ENCODE results near the gene ARFGEF3. TPM values are rescaled to one million over a fixed set of nuclear protein-coding genes. Genes with fewer than 3 reads are reported as not detected.

Gene ARFGEF3
- total RNA-seq, 3 donors from 2014 or later = 10.1 to 24.3 (median 21.1) TPM

- Histone ChIP-seq H3K4me3 (no peak overlapping the region), H3K4me1 (ENCODE audit: low read depth) (no peaks in the 10 kb centered on the region), H3K36me3 (ENCODE audit: low read depth) (no peaks in the 10 kb centered on the region), H3K9me3 (no peaks in the 10 kb centered on the region)
- DNase-seq = no peak
- intact Hi-C loops (cut with DNase I, micrococcal nuclease) = no loop called here
- no peak for ATAC-seq
- no peak for TF ChIP-seq CTCF (IDR thresholded peaks at IDR 0.05)
Observed at GRCh38 chr6:138341176-138341575, 179.4 kb downstream of the ARFGEF3 start.

- Histone ChIP-seq H3K4me3 (no peak overlapping the region), H3K4me1 (ENCODE audit: low read depth) (no peaks in the 10 kb centered on the region), H3K9me3 (no peaks in the 10 kb centered on the region), H3K36me3 (ENCODE audit: low read depth) (no peaks in the 10 kb centered on the region)
- no peak for DNase-seq
- no peak for ATAC-seq
- TF ChIP-seq CTCF (IDR thresholded peaks at IDR 0.05) = no peak
- intact Hi-C loops (cut with DNase I, micrococcal nuclease) = no loop called here
Observed at GRCh38 chr6:138343112-138343511, 181.4 kb downstream of the ARFGEF3 start.

- ATAC-seq (no peak), DNase-seq (no peak)
- intact Hi-C loops (cut with DNase I, micrococcal nuclease) = no loop called here
- Histone ChIP-seq H3K36me3 (ENCODE audit: low read depth) (no peaks in the 10 kb centered on the region), H3K4me1 (ENCODE audit: low read depth) (no peaks in the 10 kb centered on the region), H3K4me3 (no peak overlapping the region), H3K9me3 (no peaks in the 10 kb centered on the region)
- TF ChIP-seq CTCF (IDR thresholded peaks at IDR 0.05) = no peak
Observed at GRCh38 chr6:138345565-138346285, 184.0 kb downstream of the ARFGEF3 start.

- TF ChIP-seq CTCF (IDR thresholded peaks at IDR 0.05) = no peak
- no peak overlapping the region for H3K4me3 ChIP-seq
- H3K36me3 ChIP-seq (ENCODE audit: low read depth) = no peaks in the 10 kb centered on the region
- no peak for ATAC-seq
- intact Hi-C loops (cut with DNase I, micrococcal nuclease) = no loop called here
- no peaks in the 10 kb centered on the region for H3K9me3 ChIP-seq
- no peak for DNase-seq
- H3K4me1 ChIP-seq (ENCODE audit: low read depth) = no peaks in the 10 kb centered on the region
Observed at GRCh38 chr6:138346302-138347195, 184.8 kb downstream of the ARFGEF3 start.

- intact Hi-C loops (cut with DNase I, micrococcal nuclease) = no loop called here
- H3K9me3 ChIP-seq = no peaks in the 10 kb centered on the region
- no peaks in the 10 kb centered on the region for H3K4me1 ChIP-seq (ENCODE audit: low read depth)
- ATAC-seq = no peak
- TF ChIP-seq CTCF (IDR thresholded peaks at IDR 0.05) = no peak
- no peak for DNase-seq
- H3K36me3 ChIP-seq (ENCODE audit: low read depth) = no peaks in the 10 kb centered on the region
- no peak overlapping the region for H3K4me3 ChIP-seq
Observed at GRCh38 chr6:138347864-138348263, 186.1 kb downstream of the ARFGEF3 start.

All from mucosa of descending colon (tissue), 3 donors.